HFFc6 (cell line): ENCODE measurements around the gene RTEL1. TPM values are rescaled to one million over a fixed set of nuclear protein-coding genes. Genes with fewer than 3 reads are reported as not detected.

Experiments
- DNase-seq: peaks from one replicate; pipeline ENCODE4 v3.0.0-alpha.2; 2018
- H3K27ac Mint-ChIP-seq: 2 replicates; pipeline ENCODE4 v1.8.0; 2020; ENCODE audit warnings: mild to moderate bottlenecking, mixed read lengths
- H3K27me3 Mint-ChIP-seq: 2 replicates; pipeline ENCODE4 v1.8.0; 2021; ENCODE audit warnings: mild to moderate bottlenecking, moderate library complexity, mixed read lengths; ENCODE audit not compliant: insufficient read depth
- H3K36me3 Mint-ChIP-seq: 2 replicates; pipeline ENCODE4 v1.8.0; 2021; ENCODE audit warnings: low read depth, mixed read lengths
- H3K4me1 Mint-ChIP-seq: 2 replicates; pipeline ENCODE4 v1.8.0; 2020; ENCODE audit warnings: low read depth, mixed read lengths
- H3K4me3 Mint-ChIP-seq: 2 replicates; pipeline ENCODE4 v1.8.0; 2020; ENCODE audit warnings: mild to moderate bottlenecking, moderate library complexity, mixed read lengths
- H3K9me3 Mint-ChIP-seq: 2 replicates; pipeline ENCODE4 v1.8.0; 2020; ENCODE audit warnings: mild to moderate bottlenecking, mixed read lengths
- CTCF ChIP-seq: fragments of 200-600 bp; sonication (generic); IDR thresholded peaks from 2 replicates; pipeline ENCODE4 v1.5.0; 2021; ENCODE audit warnings: antibody characterized with exemption, mild to moderate bottlenecking
- total RNA-seq, 6 experiments: library from RNA; stranded (reverse); fragmentation: NEBNext Ultra II Directional; extraction: Animal tissue kit (Norgen Biotek cat#: 25700); gene quantifications; 2 replicates in 1 of 6; 3 replicates in 5 of 6; pipeline ENCODE4 v1.2.3, GENCODE V29; 2021

Gene RTEL1
- total RNA-seq, 6 experiments from 2014 or later, result 19.0 to 26.8 (median 22.7) TPM

- TF ChIP-seq CTCF, result no peak; the same call in 1 of the 2 replicates
- H3K9me3 Mint-ChIP-seq, result no peaks in the 10 kb centered on the region
- peak within 1 kb of the TSS; percentile 38; the same call in 1 of the 2 replicates for H3K27ac Mint-ChIP-seq
- no peak for DNase-seq
- peaks cover 10% of the 10 kb centered on the region; the same call in 1 of the 2 replicates for H3K4me1 Mint-ChIP-seq
- H3K36me3 Mint-ChIP-seq, result no peaks in the 10 kb centered on the region; the same call in 1 of the 2 replicates
- peaks cover 44% of the 10 kb centered on the region for H3K27me3 Mint-ChIP-seq
- H3K4me3 Mint-ChIP-seq, result no peak within 1 kb of the TSS
These were observed 38.7 kb downstream of the RTEL1 start, which contains the start of gene TNFRSF6B for GRCh38 chr20:63696628-63697356. TNFRSF6B (plus strand) TSS chr20:63696652; CDS start chr20:63696768, 116 bp downstream.

- no peak overlapping the region for H3K4me3 Mint-ChIP-seq
- no peak for DNase-seq
These were observed 39.3 kb downstream of the RTEL1 start for GRCh38 chr20:63697357-63697867.

GRCh38 chr20:63697868-63698545 is 39.9 kb downstream of the RTEL1 start:
- Mint-ChIP-seq H3K27ac (no peak overlapping the region), H3K9me3 (no peaks in the 10 kb centered on the region), H3K36me3 (no peaks in the 10 kb centered on the region; the same call in 1 of the 2 replicates)

More at GRCh38 chr20:63697357-63697867, 39.3 kb downstream of the RTEL1 start:
- peaks cover 10% of the 10 kb centered on the region; the same call in 1 of the 2 replicates for H3K4me1 Mint-ChIP-seq
- H3K36me3 Mint-ChIP-seq, result no peaks in the 10 kb centered on the region; the same call in 1 of the 2 replicates
- H3K27me3 Mint-ChIP-seq, result peaks cover 42% of the 10 kb centered on the region
- H3K27ac Mint-ChIP-seq, result 0 out of 2 replicates have a peak overlapping the region, but pooled peaks have one; percentile 38
- H3K9me3 Mint-ChIP-seq, result no peaks in the 10 kb centered on the region
- no peak for TF ChIP-seq CTCF

GRCh38 chr20:63698739-63699465 is 40.8 kb downstream of the RTEL1 start:
- peak overlapping the region; percentile 95 for H3K27ac Mint-ChIP-seq
- H3K4me3 Mint-ChIP-seq, result peak overlapping the region; percentile 50
- no peaks in the 10 kb centered on the region for H3K9me3 Mint-ChIP-seq
- H3K4me1 Mint-ChIP-seq, result peaks cover 10% of the 10 kb centered on the region; the same call in 1 of the 2 replicates
- no peaks in the 10 kb centered on the region; the same call in 1 of the 2 replicates for H3K36me3 Mint-ChIP-seq
- TF ChIP-seq CTCF, result no peak
- peak; percentile 72 for DNase-seq
- H3K27me3 Mint-ChIP-seq, result peaks cover 32% of the 10 kb centered on the region

More at GRCh38 chr20:63697868-63698545, 39.9 kb downstream of the RTEL1 start:
- Mint-ChIP-seq H3K4me3 (no peak overlapping the region; the same call in 1 of the 2 replicates), H3K27me3 (peaks cover 37% of the 10 kb centered on the region), H3K4me1 (peaks cover 10% of the 10 kb centered on the region; the same call in 1 of the 2 replicates)
- TF ChIP-seq CTCF, result no peak
- no peak for DNase-seq
